ENCODE data around the gene ANK3.

Gene ANK3

DNA sequence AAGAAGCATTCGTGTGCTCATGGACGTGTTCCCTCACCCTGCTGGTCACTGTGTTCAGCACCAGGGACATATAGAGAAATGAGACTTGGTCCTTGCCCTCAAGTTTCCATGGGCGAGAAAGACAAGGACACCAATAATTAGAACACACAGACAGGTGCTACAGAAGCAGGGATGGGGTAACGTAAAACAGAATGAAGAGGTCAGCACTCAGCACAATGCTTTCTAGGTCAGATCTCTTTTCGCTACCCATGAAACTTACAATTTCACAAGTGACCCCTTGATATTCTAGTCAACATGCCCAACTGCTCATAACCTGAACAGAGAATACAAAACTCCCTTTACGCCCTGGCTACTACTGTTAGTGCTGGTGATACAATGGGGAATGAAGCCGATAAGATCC, 6.0 kb upstream of the ANK3 start:
- TF ChIP-seq, protein P1, sequence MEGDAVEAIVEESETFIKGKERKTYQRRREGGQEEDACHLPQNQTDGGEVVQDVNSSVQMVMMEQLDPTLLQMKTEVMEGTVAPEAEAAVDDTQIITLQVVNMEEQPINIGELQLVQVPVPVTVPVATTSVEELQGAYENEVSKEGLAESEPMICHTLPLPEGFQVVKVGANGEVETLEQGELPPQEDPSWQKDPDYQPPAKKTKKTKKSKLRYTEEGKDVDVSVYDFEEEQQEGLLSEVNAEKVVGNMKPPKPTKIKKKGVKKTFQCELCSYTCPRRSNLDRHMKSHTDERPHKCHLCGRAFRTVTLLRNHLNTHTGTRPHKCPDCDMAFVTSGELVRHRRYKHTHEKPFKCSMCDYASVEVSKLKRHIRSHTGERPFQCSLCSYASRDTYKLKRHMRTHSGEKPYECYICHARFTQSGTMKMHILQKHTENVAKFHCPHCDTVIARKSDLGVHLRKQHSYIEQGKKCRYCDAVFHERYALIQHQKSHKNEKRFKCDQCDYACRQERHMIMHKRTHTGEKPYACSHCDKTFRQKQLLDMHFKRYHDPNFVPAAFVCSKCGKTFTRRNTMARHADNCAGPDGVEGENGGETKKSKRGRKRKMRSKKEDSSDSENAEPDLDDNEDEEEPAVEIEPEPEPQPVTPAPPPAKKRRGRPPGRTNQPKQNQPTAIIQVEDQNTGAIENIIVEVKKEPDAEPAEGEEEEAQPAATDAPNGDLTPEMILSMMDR (IDR thresholded peaks at IDR 0.05; ENCODE audit: control insufficient read depth, insufficient read depth, low read depth, low read length, missing control alignments): no peak
- no peak for DNase-seq (ENCODE audit: low read depth)
- no peak overlapping the region for H3K4me3 ChIP-seq (ENCODE audit: control insufficient read depth, low read depth, low read length)

DNA sequence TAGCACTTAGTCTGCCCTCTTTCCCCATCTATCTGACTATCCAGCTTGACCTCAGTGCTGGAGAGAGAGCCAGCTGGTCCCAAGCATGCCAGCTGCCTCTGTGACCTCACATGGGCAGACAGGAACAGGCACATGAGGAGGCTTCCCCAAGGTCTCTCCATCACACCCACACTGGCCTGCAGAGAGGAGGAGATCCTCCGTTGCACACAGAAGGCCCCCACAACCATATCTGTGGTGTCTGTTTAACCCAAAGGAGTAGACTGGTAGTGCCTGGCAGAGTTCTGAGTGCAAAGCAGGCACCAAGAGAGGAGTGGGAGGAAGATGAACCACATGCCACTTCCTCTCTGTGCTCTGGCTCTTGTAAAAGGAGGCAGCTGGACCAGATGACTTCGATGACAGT, 4.8 kb upstream of the ANK3 start:
- DNase-seq (ENCODE audit: low read depth): no peak
- no peak overlapping the region for H3K4me3 ChIP-seq (ENCODE audit: control insufficient read depth, low read depth, low read length)
- TF ChIP-seq, protein P1 (IDR thresholded peaks at IDR 0.05; ENCODE audit: control insufficient read depth, insufficient read depth, low read depth, low read length, missing control alignments): no peak

DNA sequence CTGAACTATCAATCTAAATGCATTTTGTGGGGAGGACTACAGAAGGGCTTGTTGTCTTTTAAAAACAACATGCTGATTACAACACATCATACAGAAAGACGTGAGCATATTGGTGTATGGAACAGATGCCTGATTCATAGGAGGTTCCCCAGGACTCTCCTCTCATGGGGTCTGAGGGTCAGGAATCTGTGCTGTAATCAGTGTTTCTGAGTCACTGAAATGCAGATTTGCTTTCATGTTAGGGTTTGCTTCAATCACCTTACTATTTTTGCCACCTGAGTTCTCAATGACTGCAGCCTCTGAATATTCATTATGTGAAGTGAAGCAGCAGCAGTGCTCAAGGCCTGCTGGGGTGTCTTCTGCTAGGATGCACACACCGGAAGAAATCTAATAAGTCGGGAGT, 550 bp upstream of the ANK3 start:
- TF ChIP-seq, protein P1 (IDR thresholded peaks at IDR 0.05; ENCODE audit: control insufficient read depth, insufficient read depth, low read depth, low read length, missing control alignments): no peak
- no peak overlapping the region for H3K4me3 ChIP-seq (ENCODE audit: control insufficient read depth, low read depth, low read length)
- no peak for DNase-seq (ENCODE audit: low read depth)

DNA sequence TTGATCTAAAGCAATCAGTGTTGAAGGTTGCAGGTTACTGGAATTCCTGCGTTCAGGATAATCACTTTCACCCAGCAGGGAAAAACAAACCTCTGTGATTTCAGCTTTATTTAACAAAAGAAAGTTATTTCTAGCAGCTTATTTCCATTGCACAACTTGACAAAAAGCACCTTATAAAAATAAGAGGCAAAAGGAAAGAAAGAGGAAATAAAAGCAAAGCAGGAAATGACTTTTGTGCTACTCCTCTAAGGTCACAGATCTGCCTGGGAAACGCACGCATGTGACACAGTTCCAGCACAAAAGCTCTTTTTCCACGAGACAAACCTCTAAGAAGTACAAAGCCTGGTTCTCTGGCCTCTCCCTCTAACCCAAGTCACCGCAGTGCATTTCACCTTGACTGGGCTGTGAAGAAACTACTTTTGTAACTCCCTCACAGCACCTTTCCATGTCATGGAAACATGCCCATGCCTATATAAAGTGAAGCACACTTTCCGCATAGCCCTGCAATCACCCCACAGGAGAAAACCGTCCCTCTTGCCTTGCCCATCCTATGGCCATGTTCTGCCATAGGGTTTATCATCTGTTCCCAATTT, 870 bp downstream of the ANK3 start:
- H3K4me3 ChIP-seq (ENCODE audit: control insufficient read depth, low read depth, low read length): no peak overlapping the region
- TF ChIP-seq, protein P1 (IDR thresholded peaks at IDR 0.05; ENCODE audit: control insufficient read depth, insufficient read depth, low read depth, low read length, missing control alignments): no peak
- DNase-seq (ENCODE audit: low read depth): no peak

DNA sequence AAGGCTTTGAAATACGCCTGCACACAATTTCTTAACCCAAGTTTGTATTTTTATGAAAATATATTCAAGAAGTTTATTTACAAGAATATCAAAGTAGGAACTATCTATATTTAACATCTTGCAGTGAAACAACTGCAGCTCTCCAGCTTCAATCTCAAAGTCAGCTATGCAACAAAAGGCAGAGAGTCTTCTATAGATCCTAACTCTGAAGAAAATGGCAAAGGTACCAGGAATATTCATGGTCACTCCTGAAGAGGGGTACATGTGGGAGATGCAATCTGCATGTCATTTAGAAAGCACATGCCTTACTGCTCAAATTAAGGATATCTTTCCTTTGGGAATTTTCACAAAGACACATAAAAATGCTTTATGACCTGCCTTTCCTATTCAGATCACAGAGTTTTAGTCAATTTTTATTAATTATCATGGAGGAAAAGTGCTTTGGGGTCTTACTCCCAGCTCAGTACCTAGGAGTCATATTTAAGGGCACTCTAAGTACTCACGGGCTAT, 1.5 kb downstream of the ANK3 start:
- no peak overlapping the region for H3K4me3 ChIP-seq (ENCODE audit: control insufficient read depth, low read depth, low read length)
- DNase-seq (ENCODE audit: low read depth): no peak
- TF ChIP-seq, protein P1 (IDR thresholded peaks at IDR 0.05; ENCODE audit: control insufficient read depth, insufficient read depth, low read depth, low read length, missing control alignments): no peak

DNA sequence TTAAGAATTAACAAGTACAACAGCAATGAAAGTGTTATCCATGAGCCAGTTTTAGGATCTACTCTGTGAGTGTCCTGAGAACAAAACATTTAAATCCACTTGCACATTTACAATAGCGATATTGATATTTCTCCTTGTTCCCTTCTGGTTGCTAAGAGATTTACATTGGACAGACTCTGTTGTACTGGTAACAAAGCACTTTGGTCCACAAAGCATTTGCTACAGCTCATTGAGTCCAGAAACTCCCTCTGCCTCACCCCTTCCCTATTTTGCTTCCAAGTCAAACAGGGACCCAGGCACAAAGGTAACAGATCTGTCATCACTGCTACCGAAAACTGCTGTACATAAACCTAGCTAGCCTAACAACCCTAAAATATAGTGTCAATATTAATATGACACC, 2.1 kb downstream of the ANK3 start:
- TF ChIP-seq, protein P1 (IDR thresholded peaks at IDR 0.05; ENCODE audit: control insufficient read depth, insufficient read depth, low read depth, low read length, missing control alignments): no peak
- DNase-seq (ENCODE audit: low read depth): no peak
- no peak overlapping the region for H3K4me3 ChIP-seq (ENCODE audit: control insufficient read depth, low read depth, low read length)

DNA sequence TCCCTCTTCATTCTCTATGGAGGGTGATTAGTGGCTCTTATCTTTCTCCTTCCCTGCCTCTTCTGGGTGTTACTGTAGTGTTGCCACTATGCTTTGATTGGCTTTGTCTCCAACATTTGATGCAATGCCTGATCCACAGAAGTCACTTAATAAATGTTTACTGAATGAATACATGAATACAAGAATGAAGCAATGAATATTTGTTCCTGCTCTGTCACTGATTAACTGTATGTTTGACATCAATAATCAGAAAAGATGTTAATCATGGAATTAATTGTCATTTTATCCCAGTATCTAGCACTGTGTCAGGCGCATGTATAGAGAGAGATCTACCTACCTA, 4.3 kb downstream of the ANK3 start:
- TF ChIP-seq, protein P1 (IDR thresholded peaks at IDR 0.05; ENCODE audit: control insufficient read depth, insufficient read depth, low read depth, low read length, missing control alignments): no peak
- H3K4me3 ChIP-seq (ENCODE audit: control insufficient read depth, low read depth, low read length): no peak overlapping the region
- no peak for DNase-seq (ENCODE audit: low read depth)

Measured in AG09309 (cell line).